Calu3 (cell line): ENCODE measurements around the gene RAB4A. TPM values are rescaled to one million over a fixed set of nuclear protein-coding genes. Genes with fewer than 3 reads are reported as not detected.

Source experiments
- BruUV-seq: library from RNA; stranded (reverse); fragments of 400-500 nt; replicated peaks from 2 replicates; lab custom pipeline; 2021; lab: Mats Ljungman, UMichigan
- CTCF ChIA-PET: fragments of 300-600 bp; sonication (Branson Sonifier 250); formaldehyde crosslinking; loops from one replicate; lab custom pipeline; 2022; ENCODE audit warnings: antibody characterized with exemption; lab: Charles Lee
- DNase-seq: peaks from one replicate; pipeline ENCODE4 v3.0.0; 2022
- H3K27ac Mint-ChIP-seq: one replicate; pipeline ENCODE4 v1.8.0; 2022; ENCODE audit warnings: mixed read lengths; ENCODE audit not compliant: unreplicated experiment
- H3K27me3 Mint-ChIP-seq: one replicate; pipeline ENCODE4 v1.8.0; 2022; ENCODE audit warnings: mixed read lengths; ENCODE audit not compliant: unreplicated experiment
- H3K36me3 Mint-ChIP-seq: one replicate; pipeline ENCODE4 v1.8.0; 2022; ENCODE audit warnings: mild to moderate bottlenecking, moderate library complexity, mixed read lengths; ENCODE audit not compliant: insufficient read depth, unreplicated experiment
- H3K4me1 Mint-ChIP-seq: one replicate; pipeline ENCODE4 v1.8.0; 2022; ENCODE audit warnings: mild to moderate bottlenecking, low read depth, mixed read lengths; ENCODE audit not compliant: unreplicated experiment
- H3K4me3 Mint-ChIP-seq: one replicate; pipeline ENCODE4 v1.8.0; 2022; ENCODE audit warnings: mild to moderate bottlenecking, low read depth, moderate library complexity, mixed read lengths; ENCODE audit not compliant: unreplicated experiment
- H3K9me3 Mint-ChIP-seq: one replicate; pipeline ENCODE4 v1.8.0; 2022; ENCODE audit warnings: low read depth, mixed read lengths; ENCODE audit not compliant: unreplicated experiment
- intact Hi-C: fragments of 100-400 bp; cut with micrococcal nuclease; formaldehyde crosslinking; loops from one replicate; pipeline ENCODE4 v1.10.0; 2022; ENCODE audit not compliant: unreplicated experiment
- total RNA-seq: library from RNA; stranded (reverse); gene quantifications from 2 replicates; pipeline ENCODE4 v1.2.3, GENCODE V29; 2022
- TF ChIP-seq, protein P1 (sequence below): fragments of 200-600 bp; IDR thresholded peaks from one replicate; pipeline ENCODE4 v1.8.0; 2022; ENCODE audit warnings: antibody characterized with exemption; ENCODE audit not compliant: unreplicated experiment

Gene RAB4A
- total RNA-seq, 1 experiment from 2014 or later: 78.7 TPM

DNA sequence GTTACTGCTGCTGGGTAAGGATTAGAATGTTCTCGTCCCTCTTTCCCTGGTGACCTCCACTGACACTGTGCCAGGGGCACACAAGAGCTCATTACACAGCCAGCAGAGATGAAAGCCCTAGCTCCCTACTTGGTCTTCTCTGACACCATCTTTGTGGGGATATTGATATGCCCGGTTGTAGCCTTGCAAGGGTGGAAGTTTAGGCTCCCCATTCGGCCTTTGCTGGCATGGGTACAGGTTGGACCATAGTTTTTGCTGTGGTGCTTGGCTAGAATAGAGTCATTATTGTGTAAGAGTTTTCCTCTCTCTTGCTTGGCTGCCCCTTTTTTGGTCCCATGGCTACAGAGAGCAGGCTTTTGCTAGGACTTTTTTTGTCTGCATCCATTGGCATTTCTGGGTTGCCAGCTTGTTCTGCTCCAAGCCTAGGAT lies 12.3 kb downstream of the RAB4A start:
- peaks cover 25% of the 10 kb centered on the region for H3K4me1 Mint-ChIP-seq
- CTCF ChIA-PET: interaction anchor here (0.9 kb wide), 1 partner anchor 204 kb away, joined by 3 read pairs; no protein-coding TSS in a partner anchor
- no peak overlapping the region for H3K4me3 Mint-ChIP-seq
- no peaks in the 10 kb centered on the region for H3K27me3 Mint-ChIP-seq
- no TSS peak for BruUV-seq
- H3K27ac Mint-ChIP-seq: no peak overlapping the region
- intact Hi-C loops: no loop called here
- TF ChIP-seq, protein P1, sequence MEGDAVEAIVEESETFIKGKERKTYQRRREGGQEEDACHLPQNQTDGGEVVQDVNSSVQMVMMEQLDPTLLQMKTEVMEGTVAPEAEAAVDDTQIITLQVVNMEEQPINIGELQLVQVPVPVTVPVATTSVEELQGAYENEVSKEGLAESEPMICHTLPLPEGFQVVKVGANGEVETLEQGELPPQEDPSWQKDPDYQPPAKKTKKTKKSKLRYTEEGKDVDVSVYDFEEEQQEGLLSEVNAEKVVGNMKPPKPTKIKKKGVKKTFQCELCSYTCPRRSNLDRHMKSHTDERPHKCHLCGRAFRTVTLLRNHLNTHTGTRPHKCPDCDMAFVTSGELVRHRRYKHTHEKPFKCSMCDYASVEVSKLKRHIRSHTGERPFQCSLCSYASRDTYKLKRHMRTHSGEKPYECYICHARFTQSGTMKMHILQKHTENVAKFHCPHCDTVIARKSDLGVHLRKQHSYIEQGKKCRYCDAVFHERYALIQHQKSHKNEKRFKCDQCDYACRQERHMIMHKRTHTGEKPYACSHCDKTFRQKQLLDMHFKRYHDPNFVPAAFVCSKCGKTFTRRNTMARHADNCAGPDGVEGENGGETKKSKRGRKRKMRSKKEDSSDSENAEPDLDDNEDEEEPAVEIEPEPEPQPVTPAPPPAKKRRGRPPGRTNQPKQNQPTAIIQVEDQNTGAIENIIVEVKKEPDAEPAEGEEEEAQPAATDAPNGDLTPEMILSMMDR: no peak
- no peaks in the 10 kb centered on the region for H3K9me3 Mint-ChIP-seq
- DNase-seq: no peak
- H3K36me3 Mint-ChIP-seq: no peaks in the 10 kb centered on the region

DNA sequence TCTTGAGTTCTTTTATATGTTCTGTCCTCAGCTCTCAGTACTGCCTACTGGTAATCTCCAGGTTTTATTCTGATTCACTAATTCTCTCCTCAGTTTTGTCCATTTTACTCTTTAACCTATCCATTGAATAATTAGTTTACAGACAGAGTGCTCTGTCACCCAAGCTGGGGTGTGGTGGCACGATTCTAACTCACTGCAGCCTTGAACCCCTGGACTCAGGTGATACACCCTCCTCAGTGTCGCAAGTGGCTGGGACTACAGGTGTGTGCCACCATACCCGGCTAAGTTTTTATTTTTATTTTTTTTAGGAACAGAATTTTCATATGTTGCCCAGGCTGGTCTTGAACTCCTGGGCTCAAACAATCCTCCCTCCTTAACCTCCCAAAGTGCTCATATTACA lies 14.0 kb downstream of the RAB4A start:
- Mint-ChIP-seq H3K4me1 (peaks cover 25% of the 10 kb centered on the region), H3K9me3 (no peaks in the 10 kb centered on the region), H3K36me3 (no peaks in the 10 kb centered on the region), H3K27me3 (no peaks in the 10 kb centered on the region), H3K27ac (peak overlapping the region; percentile 22), H3K4me3 (no peak overlapping the region)
- no peak for DNase-seq
- intact Hi-C loops: no loop called here
- CTCF ChIA-PET: no interaction called here
- BruUV-seq: no TSS peak
- TF ChIP-seq, protein P1: no peak

DNA sequence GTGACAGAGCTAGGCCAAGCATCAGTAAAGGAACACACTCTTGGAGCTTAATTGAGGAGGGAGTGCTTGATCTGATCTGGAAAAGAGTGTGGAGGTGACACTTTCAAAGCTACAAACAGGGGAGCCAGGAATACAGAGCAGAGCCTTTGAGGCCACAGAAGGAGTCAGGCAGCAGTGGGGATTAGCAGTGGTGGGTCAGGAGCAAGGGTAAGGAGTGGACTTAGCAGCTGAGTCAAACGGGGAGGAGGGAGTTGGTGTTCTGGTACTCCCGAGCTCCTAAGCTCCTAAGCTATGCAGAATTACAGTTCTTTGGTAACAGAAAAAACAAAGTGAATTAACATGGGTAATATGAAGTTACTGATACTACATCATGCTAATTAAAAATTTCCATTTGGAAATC lies 14.5 kb downstream of the RAB4A start:
- H3K36me3 Mint-ChIP-seq: peaks cover 3% of the 10 kb centered on the region
- CTCF ChIA-PET: no interaction called here
- no peak overlapping the region for H3K4me3 Mint-ChIP-seq
- H3K27me3 Mint-ChIP-seq: no peaks in the 10 kb centered on the region
- no TSS peak for BruUV-seq
- DNase-seq: no peak
- intact Hi-C loops: no loop called here
- H3K9me3 Mint-ChIP-seq: peaks cover under 1% of the 10 kb centered on the region
- TF ChIP-seq, protein P1: no peak
- peaks cover 25% of the 10 kb centered on the region for H3K4me1 Mint-ChIP-seq
- peak overlapping the region; percentile 22 for H3K27ac Mint-ChIP-seq

DNA sequence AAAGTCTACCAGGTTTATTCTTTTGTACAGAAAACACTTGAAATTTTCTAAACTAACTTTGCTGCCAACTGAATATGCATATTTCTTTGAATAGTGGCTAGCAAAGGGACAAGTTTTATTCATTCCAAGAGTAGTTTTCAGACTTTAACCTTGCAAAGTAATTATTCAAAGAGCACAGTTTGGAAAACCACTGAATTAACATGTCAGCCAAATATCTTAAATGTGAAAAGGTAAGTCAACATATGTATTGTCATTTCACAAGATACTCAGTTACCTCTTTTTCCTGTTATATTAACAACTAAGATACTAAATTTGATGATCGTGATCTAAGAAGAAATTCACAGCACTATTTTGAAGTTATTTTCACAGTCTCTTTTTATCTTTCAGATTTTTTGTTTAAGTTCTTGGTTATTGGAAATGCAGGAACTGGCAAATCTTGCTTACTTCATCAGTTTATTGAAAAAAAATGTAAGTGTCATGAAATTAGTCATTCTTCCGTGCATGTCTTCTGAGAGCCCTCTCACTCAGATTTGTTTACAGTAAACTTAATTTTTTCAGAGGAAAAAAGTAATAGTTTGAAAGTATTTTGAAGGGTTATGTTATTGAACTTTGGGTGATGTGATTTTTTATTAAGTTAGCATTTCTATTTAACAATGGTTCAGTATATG lies 15.3 kb downstream of the RAB4A start:
- H3K4me1 Mint-ChIP-seq: peaks cover 25% of the 10 kb centered on the region
- intact Hi-C loops: no loop called here
- no peak overlapping the region for H3K4me3 Mint-ChIP-seq
- H3K27ac Mint-ChIP-seq: no peak overlapping the region
- H3K27me3 Mint-ChIP-seq: no peaks in the 10 kb centered on the region
- no peak for DNase-seq
- CTCF ChIA-PET: no interaction called here
- no TSS peak for BruUV-seq
- TF ChIP-seq, protein P1: no peak
- H3K36me3 Mint-ChIP-seq: peaks cover 5% of the 10 kb centered on the region
- peaks cover 5% of the 10 kb centered on the region for H3K9me3 Mint-ChIP-seq
